ENCODE measurements around the gene TAGLN.

The TAGLN gene

DNA sequence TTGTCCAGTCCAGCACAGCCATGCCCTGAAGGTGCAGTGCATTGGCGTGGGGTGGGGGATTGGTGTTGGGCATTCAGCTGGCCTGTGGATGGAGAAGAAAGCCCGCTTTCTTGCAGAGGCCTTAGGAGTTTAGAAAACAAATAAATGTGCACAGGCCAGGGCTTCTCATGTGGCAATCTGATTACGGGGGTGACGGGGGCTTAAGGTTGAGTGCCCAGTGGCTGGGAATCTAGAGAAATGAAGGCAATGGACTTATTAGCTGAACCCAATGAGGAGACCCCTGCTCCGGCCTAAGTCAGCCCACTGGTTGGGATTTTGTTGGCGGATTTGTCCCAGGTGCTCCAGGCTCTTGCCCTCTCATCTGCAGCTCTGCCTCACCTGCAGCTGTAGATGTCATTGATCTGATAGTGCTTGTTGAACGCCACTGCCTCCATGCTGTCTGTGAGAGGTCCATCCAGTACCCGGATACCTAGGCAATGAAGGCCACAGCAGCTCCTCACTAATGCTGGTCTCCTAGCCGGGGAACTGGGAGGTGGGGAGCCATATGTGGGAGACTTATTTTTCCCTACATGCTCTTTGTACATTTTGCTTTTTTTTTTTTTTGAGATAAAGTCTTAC is 26.5 kb downstream of the TAGLN start:
- no peak for DNase-seq (ENCODE audit: low spot score in 2 of 2)
- no peaks in the 10 kb centered on the region for H3K9me3 Mint-ChIP-seq
- H3K27ac Mint-ChIP-seq (ENCODE audit: low read depth): no peak overlapping the region
- peaks cover 74% of the 10 kb centered on the region for H3K36me3 Mint-ChIP-seq (ENCODE audit: insufficient read depth)
- ATAC-seq (replicated peaks; ENCODE audit: extremely low read depth, poor library complexity, severe bottlenecking): no peak
- H3K4me3 Mint-ChIP-seq: no peak overlapping the region
- no peaks in the 10 kb centered on the region for H3K27me3 Mint-ChIP-seq
- peaks cover 52% of the 10 kb centered on the region for H3K4me1 Mint-ChIP-seq

DNA sequence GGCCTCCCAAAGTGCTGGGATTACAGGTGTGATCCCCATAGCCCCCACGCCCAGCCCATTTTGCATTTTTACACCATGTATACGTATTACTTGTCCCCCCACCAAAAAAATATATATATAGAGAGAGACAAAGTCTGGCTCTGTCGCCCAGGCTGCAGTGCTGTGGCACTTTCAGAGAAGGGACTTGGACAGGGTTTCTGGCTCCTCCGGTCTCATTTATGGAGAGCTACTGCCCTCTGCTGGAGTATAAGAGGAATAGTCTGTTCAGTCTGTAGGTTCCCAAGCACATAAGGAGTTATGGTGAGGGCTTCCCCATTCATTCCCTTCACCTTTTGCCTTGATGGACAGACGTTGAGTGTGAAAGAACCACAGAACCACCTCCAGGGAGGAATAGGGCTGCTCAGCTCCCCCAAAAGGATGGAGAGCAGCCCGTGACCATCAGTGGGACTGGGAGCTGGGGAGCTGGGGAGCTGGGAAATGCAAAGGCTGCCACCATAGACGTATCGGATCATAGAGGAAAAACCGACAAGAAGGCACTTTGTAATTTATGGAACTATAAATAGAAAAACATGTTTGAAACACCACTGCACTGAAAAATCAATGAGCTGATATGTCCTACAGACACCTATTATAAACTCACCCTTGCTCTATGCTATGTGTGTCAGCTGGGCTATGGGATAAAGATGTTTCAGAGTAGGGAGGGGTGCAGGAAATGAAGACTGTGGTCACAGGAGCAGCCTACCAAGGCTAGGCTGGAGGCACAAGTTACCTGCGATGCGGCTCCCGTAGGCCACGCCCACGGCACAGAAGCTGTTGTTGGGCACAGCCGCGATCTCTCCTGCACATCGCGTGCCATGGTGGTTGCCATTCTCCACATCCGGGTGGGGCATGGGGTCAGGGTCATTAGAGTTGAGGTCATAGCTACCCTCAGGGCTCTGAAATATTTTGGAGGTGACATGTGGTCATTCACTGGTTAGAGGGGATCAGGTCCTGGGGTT is 27.5 kb downstream of the TAGLN start:
- peaks cover 70% of the 10 kb centered on the region for H3K36me3 Mint-ChIP-seq (ENCODE audit: insufficient read depth)
- H3K4me3 Mint-ChIP-seq: no peak overlapping the region
- peak in 1 of 2 donors; percentile 38 for DNase-seq (ENCODE audit: low spot score in 2 of 2)
- no peaks in the 10 kb centered on the region for H3K9me3 Mint-ChIP-seq
- peaks cover 61% of the 10 kb centered on the region for H3K4me1 Mint-ChIP-seq
- no peak for ATAC-seq (replicated peaks; ENCODE audit: extremely low read depth, poor library complexity, severe bottlenecking)
- no peaks in the 10 kb centered on the region for H3K27me3 Mint-ChIP-seq
- H3K27ac Mint-ChIP-seq (ENCODE audit: low read depth): peak overlapping the region; percentile 63

DNA sequence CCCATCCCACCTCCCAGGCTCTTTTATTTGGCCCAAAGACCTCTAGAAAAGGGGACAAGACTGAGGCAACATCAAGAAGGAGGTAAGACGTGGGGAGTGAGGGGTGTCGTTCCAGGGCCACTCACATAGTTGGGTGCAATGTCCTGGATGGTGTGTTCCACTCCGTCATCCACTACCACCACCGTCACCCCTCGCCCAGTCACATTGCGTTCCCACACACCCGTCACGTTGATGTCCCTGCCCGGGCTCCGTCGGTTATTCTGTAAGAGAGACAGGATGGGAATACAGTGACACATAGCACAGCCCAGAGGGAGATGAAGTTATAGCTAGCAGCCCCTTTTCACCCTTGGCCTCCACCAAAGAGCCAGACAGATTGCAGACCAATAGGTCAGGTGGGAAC is 28.9 kb downstream of the TAGLN start:
- peaks cover 61% of the 10 kb centered on the region for H3K36me3 Mint-ChIP-seq (ENCODE audit: insufficient read depth)
- no peaks in the 10 kb centered on the region for H3K9me3 Mint-ChIP-seq
- no peak for DNase-seq (ENCODE audit: low spot score in 2 of 2)
- no peak overlapping the region for H3K27ac Mint-ChIP-seq (ENCODE audit: low read depth)
- no peaks in the 10 kb centered on the region for H3K27me3 Mint-ChIP-seq
- peaks cover 66% of the 10 kb centered on the region for H3K4me1 Mint-ChIP-seq
- H3K4me3 Mint-ChIP-seq: peak overlapping the region; percentile 99
- ATAC-seq (replicated peaks; ENCODE audit: extremely low read depth, poor library complexity, severe bottlenecking): no peak

DNA sequence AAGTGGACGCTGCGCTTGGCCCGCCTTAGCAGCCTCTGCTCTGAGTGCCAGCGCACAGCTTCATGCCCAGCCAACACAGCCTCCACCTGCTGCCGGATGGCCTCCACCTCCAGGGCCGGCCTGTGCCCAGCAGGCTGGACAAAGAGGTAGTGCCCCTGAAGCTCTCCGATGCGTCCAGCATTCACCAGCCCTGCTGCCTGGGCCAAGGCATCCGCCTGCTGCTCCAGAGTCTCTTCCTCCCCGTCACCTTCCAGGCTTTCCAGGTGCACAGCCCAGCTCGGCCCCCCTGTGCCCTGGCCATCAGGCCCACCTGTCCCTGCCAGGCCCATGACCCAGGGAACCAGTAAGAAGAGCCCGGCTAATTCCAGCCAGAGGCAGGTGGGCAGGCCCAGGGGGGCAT is 30.2 kb downstream of the TAGLN start:
- no peak for DNase-seq (ENCODE audit: low spot score in 2 of 2)
- Mint-ChIP-seq H3K4me3 (peak overlapping the region; percentile 99), H3K27ac (ENCODE audit: low read depth) (peak overlapping the region; percentile 99), H3K27me3 (no peaks in the 10 kb centered on the region), H3K36me3 (ENCODE audit: insufficient read depth) (peaks cover 62% of the 10 kb centered on the region), H3K4me1 (peaks cover 72% of the 10 kb centered on the region), H3K9me3 (no peaks in the 10 kb centered on the region)
- no peak for ATAC-seq (replicated peaks; ENCODE audit: extremely low read depth, poor library complexity, severe bottlenecking)

DNA sequence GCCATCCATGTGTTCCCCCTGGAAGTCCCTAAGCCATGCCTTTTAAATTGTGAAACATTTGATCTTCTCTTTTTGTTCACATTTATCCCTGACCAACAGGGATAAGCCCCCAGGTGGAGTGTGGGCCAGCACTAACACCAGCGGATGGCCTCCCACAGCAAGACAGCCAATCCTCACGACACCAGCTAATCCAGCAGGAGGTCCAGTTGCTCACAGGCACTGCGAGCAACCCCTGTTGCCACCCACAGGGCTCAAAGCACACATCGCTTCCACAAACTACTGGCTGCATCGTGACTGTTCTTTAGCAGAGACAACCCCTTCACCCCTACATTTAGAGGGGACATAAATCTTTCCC is 30.7 kb downstream of the TAGLN start:
- no peak for DNase-seq (ENCODE audit: low spot score in 2 of 2)
- ATAC-seq (replicated peaks; ENCODE audit: extremely low read depth, poor library complexity, severe bottlenecking): peak; percentile 5
- Mint-ChIP-seq H3K4me3 (peak overlapping the region; percentile 99), H3K27me3 (no peaks in the 10 kb centered on the region), H3K9me3 (no peaks in the 10 kb centered on the region), H3K36me3 (ENCODE audit: insufficient read depth) (peaks cover 62% of the 10 kb centered on the region), H3K4me1 (peaks cover 72% of the 10 kb centered on the region), H3K27ac (ENCODE audit: low read depth) (peak overlapping the region; percentile 99)

- H3K27me3 Mint-ChIP-seq: no peaks in the 10 kb centered on the region
- peaks cover 57% of the 10 kb centered on the region for H3K36me3 Mint-ChIP-seq (ENCODE audit: insufficient read depth)
- peak; percentile 71 for ATAC-seq (replicated peaks; ENCODE audit: extremely low read depth, poor library complexity, severe bottlenecking)
- H3K4me3 Mint-ChIP-seq: peak overlapping the region; percentile 99
- peak overlapping the region; percentile 99 for H3K27ac Mint-ChIP-seq (ENCODE audit: low read depth)
- H3K4me1 Mint-ChIP-seq: peaks cover 69% of the 10 kb centered on the region
- DNase-seq (ENCODE audit: low spot score in 2 of 2): peak in 1 of 2 donors; percentile 23
- no peaks in the 10 kb centered on the region for H3K9me3 Mint-ChIP-seq
Measured at GRCh38 chr11:117230286-117230961, 31.3 kb downstream of the TAGLN start.

GRCh38 chr11:117230999-117231841 is 32.0 kb downstream of the TAGLN start:
- Mint-ChIP-seq H3K27ac (ENCODE audit: low read depth) (peak overlapping the region; percentile 99), H3K36me3 (ENCODE audit: insufficient read depth) (peaks cover 54% of the 10 kb centered on the region), H3K27me3 (no peaks in the 10 kb centered on the region), H3K4me3 (peak overlapping the region; percentile 99), H3K9me3 (no peaks in the 10 kb centered on the region), H3K4me1 (peaks cover 66% of the 10 kb centered on the region)
- ATAC-seq (replicated peaks; ENCODE audit: extremely low read depth, poor library complexity, severe bottlenecking) (no peak), DNase-seq (ENCODE audit: low spot score in 2 of 2) (no peak)

GRCh38 chr11:117231842-117232091 is 32.6 kb downstream of the TAGLN start, which contains the start of gene PCSK7:
Gene PCSK7 (minus strand): TSS chr11:117232073. CDS start chr11:117229844, 2,229 bp downstream.
- Mint-ChIP-seq H3K27me3 (no peaks in the 10 kb centered on the region), H3K9me3 (no peaks in the 10 kb centered on the region), H3K27ac (ENCODE audit: low read depth) (peak within 1 kb of the TSS; percentile 99), H3K4me1 (peaks cover 61% of the 10 kb centered on the region), H3K36me3 (ENCODE audit: insufficient read depth) (peaks cover 50% of the 10 kb centered on the region), H3K4me3 (peak within 1 kb of the TSS; percentile 99)
- DNase-seq (ENCODE audit: low spot score in 2 of 2): no peak
- no peak for ATAC-seq (replicated peaks; ENCODE audit: extremely low read depth, poor library complexity, severe bottlenecking)

- DNase-seq (ENCODE audit: low spot score in 2 of 2) (peak; percentile 53 to 54), ATAC-seq (replicated peaks; ENCODE audit: extremely low read depth, poor library complexity, severe bottlenecking) (peak; percentile 68)
- Mint-ChIP-seq H3K4me1 (peaks cover 57% of the 10 kb centered on the region), H3K36me3 (ENCODE audit: insufficient read depth) (peaks cover 46% of the 10 kb centered on the region), H3K27ac (ENCODE audit: low read depth) (peak within 1 kb of the TSS; percentile 99), H3K9me3 (no peaks in the 10 kb centered on the region), H3K27me3 (no peaks in the 10 kb centered on the region), H3K4me3 (peak within 1 kb of the TSS; percentile 99)
Measured at GRCh38 chr11:117232092-117232878, 33.1 kb downstream of the TAGLN start, which contains the start of gene RNF214. Gene RNF214 (plus strand): TSS chr11:117232671. CDS start chr11:117234273, 1,602 bp downstream.

GRCh38 chr11:117232911-117233409 is 33.8 kb downstream of the TAGLN start:
- no peaks in the 10 kb centered on the region for H3K27me3 Mint-ChIP-seq
- peak overlapping the region; percentile 99 for H3K4me3 Mint-ChIP-seq
- H3K27ac Mint-ChIP-seq (ENCODE audit: low read depth): peak overlapping the region; percentile 99
- no peaks in the 10 kb centered on the region for H3K9me3 Mint-ChIP-seq
- ATAC-seq (replicated peaks; ENCODE audit: extremely low read depth, poor library complexity, severe bottlenecking) (no peak), DNase-seq (ENCODE audit: low spot score in 2 of 2) (no peak)
- peaks cover 56% of the 10 kb centered on the region for H3K4me1 Mint-ChIP-seq
- H3K36me3 Mint-ChIP-seq (ENCODE audit: insufficient read depth): peaks cover 39% of the 10 kb centered on the region

DNA sequence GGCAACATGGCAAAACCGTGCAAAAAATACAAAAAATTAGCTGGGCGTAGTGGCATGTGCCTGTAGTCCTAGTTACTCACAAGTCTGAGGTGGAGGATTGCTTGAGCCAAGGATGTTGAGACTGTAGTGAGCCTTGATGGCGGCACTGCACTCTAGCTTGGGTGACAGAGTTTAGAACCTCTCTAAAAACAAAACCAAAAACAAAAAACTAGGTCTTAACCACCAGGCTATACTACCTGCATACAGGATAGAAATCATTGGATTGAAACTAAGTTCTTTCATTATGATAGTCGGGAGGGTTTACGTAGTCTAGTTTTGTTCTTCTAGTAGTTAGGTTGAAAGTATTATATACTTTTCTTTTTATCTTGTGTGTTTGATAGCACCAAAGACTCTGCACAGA is 39.1 kb downstream of the TAGLN start:
- H3K36me3 Mint-ChIP-seq (ENCODE audit: insufficient read depth): peaks cover 33% of the 10 kb centered on the region
- no peaks in the 10 kb centered on the region for H3K27me3 Mint-ChIP-seq
- no peak for ATAC-seq (replicated peaks; ENCODE audit: extremely low read depth, poor library complexity, severe bottlenecking)
- no peaks in the 10 kb centered on the region for H3K9me3 Mint-ChIP-seq
- H3K4me3 Mint-ChIP-seq: no peak overlapping the region
- no peak overlapping the region for H3K27ac Mint-ChIP-seq (ENCODE audit: low read depth)
- peaks cover 10% of the 10 kb centered on the region for H3K4me1 Mint-ChIP-seq
- DNase-seq (ENCODE audit: low spot score in 2 of 2): no peak

Measured in central memory CD8-positive, alpha-beta T cell (primary cell).